Ishikawa (cell line): ENCODE data around the gene SCAP.

Experiments used
- EGR1 ChIP-seq: IDR thresholded peaks from 2 replicates; pipeline ENCODE4 v1.6.1; 2012
- NFIC ChIP-seq: IDR thresholded peaks from 2 replicates; pipeline ENCODE4 v1.6.1; 2012
- RAD21 ChIP-seq: IDR thresholded peaks from 2 replicates; pipeline ENCODE4 v1.6.1; 2012; ENCODE audit warnings: low read depth
- TEAD4 ChIP-seq: IDR thresholded peaks from 2 replicates; pipeline ENCODE4 v1.6.1; 2012
- YY1 ChIP-seq: IDR thresholded peaks from 2 replicates; pipeline ENCODE4 v1.6.1; 2012; ENCODE audit warnings: low read depth
- TF ChIP-seq, protein P1 (sequence below): IDR thresholded peaks from 2 replicates; pipeline ENCODE4 v1.6.1; 2012
- TF ChIP-seq, protein P2 (sequence below): IDR thresholded peaks from 2 replicates; pipeline ENCODE4 v1.6.1; 2012; ENCODE audit warnings: low read depth, mild to moderate bottlenecking
- TF ChIP-seq, protein P3 (sequence below): IDR thresholded peaks from 2 replicates; pipeline ENCODE4 v1.6.1; 2012

DNA sequence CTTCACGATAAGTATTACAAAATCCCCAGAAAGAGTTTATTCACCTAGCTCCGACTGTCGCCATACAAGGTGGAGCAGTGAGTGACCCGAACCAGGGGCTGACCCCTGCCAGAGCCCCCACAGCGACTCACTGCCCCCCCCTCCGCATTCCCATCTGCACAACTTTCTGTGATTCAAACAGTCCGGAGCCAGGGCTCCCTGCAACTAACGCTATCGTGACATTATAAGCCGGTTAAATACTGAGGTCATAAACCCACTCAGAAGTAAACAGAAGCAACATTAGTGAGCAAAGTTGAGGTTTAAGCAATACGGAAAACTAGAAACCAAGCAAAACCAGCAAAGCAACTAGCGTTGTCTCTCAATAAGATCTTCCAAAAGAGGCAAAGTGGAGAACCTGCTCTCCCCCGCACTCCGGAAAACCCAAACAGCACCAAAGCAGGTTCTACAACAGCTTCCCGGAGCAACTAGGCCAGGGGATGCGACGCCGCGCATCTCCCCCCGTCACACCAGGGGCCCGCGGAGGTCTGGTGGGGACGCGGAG, 642 bp downstream of the SCAP start:
- TF ChIP-seq YY1 (no peak), EGR1 (no peak), RAD21 (no peak), TEAD4 (no peak), NFIC (no peak)
- TF ChIP-seq, protein P1, sequence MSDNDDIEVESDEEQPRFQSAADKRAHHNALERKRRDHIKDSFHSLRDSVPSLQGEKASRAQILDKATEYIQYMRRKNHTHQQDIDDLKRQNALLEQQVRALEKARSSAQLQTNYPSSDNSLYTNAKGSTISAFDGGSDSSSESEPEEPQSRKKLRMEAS, result no peak
- TF ChIP-seq, protein P2, sequence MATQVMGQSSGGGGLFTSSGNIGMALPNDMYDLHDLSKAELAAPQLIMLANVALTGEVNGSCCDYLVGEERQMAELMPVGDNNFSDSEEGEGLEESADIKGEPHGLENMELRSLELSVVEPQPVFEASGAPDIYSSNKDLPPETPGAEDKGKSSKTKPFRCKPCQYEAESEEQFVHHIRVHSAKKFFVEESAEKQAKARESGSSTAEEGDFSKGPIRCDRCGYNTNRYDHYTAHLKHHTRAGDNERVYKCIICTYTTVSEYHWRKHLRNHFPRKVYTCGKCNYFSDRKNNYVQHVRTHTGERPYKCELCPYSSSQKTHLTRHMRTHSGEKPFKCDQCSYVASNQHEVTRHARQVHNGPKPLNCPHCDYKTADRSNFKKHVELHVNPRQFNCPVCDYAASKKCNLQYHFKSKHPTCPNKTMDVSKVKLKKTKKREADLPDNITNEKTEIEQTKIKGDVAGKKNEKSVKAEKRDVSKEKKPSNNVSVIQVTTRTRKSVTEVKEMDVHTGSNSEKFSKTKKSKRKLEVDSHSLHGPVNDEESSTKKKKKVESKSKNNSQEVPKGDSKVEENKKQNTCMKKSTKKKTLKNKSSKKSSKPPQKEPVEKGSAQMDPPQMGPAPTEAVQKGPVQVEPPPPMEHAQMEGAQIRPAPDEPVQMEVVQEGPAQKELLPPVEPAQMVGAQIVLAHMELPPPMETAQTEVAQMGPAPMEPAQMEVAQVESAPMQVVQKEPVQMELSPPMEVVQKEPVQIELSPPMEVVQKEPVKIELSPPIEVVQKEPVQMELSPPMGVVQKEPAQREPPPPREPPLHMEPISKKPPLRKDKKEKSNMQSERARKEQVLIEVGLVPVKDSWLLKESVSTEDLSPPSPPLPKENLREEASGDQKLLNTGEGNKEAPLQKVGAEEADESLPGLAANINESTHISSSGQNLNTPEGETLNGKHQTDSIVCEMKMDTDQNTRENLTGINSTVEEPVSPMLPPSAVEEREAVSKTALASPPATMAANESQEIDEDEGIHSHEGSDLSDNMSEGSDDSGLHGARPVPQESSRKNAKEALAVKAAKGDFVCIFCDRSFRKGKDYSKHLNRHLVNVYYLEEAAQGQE, result no peak
- TF ChIP-seq, protein P3, sequence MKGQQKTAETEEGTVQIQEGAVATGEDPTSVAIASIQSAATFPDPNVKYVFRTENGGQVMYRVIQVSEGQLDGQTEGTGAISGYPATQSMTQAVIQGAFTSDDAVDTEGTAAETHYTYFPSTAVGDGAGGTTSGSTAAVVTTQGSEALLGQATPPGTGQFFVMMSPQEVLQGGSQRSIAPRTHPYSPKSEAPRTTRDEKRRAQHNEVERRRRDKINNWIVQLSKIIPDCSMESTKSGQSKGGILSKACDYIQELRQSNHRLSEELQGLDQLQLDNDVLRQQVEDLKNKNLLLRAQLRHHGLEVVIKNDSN, result no peak
